Karpas-422 (cell line): ENCODE data around the gene CCL14. TPM values are rescaled to one million over a fixed set of nuclear protein-coding genes. Genes with fewer than 3 reads are reported as not detected.
A peak's percentile ranks its signal among the peaks of the same experiment; 100 is the strongest.
"Not testable (repeated sequence)": the region's sequence is repeated elsewhere in the genome, so short reads cannot be mapped to it uniquely, and the experiment has no call there.

Source experiments
- DNase-seq: peaks from one replicate; pipeline ENCODE4 v3.0.0-alpha.2; 2015
- H2AFZ ChIP-seq: fragments of 200-600 bp; sonication (generic); 2 replicates; pipeline ENCODE4 v1.6.1; 2014; ENCODE audit warnings: antibody characterized with exemption, low read length, mixed read lengths
- H3K27ac ChIP-seq: fragments of 200-600 bp; sonication (generic); 2 replicates; pipeline ENCODE4 v1.5.1; 2014; ENCODE audit warnings: mild to moderate bottlenecking, low read length, moderate library complexity
- H3K27me3 ChIP-seq: fragments of 200-600 bp; sonication (generic); 2 replicates; pipeline ENCODE4 v1.6.1; 2014; ENCODE audit warnings: low read length, mixed read lengths
- H3K36me3 ChIP-seq: fragments of 200-600 bp; sonication (generic); 2 replicates; pipeline ENCODE4 v1.6.1; 2014; ENCODE audit warnings: low read length, mixed read lengths; ENCODE audit not compliant: insufficient read depth
- H3K4me1 ChIP-seq: fragments of 200-600 bp; sonication (generic); 2 replicates; pipeline ENCODE4 v1.6.1; 2014; ENCODE audit warnings: mild to moderate bottlenecking, low read length, mixed read lengths
- H3K4me2 ChIP-seq: fragments of 200-600 bp; sonication (generic); 2 replicates; pipeline ENCODE4 v1.6.1; 2014; ENCODE audit warnings: low read length, low read depth, mild to moderate bottlenecking; ENCODE audit not compliant: poor library complexity, severe bottlenecking
- H3K4me3 ChIP-seq: fragments of 200-600 bp; sonication (generic); 2 replicates; pipeline ENCODE4 v1.5.1; 2014; ENCODE audit warnings: mild to moderate bottlenecking, antibody characterized with exemption, low read length, mixed read lengths
- H3K79me2 ChIP-seq: fragments of 200-600 bp; sonication (generic); 2 replicates; pipeline ENCODE4 v1.6.1; 2014; ENCODE audit warnings: mild to moderate bottlenecking, low read length, mixed read lengths
- H3K9ac ChIP-seq: fragments of 200-600 bp; sonication (generic); 2 replicates; pipeline ENCODE4 v1.6.0; 2014; ENCODE audit warnings: low read length
- H3K9me2 ChIP-seq: fragments of 200-600 bp; sonication (generic), shearing (Covaris generic); replicated peaks from 2 replicates; pipeline ENCODE4 v1.6.0; 2014; ENCODE audit warnings: mild to moderate bottlenecking, low read length, moderate library complexity; ENCODE audit not compliant: insufficient read depth
- H3K9me3 ChIP-seq: fragments of 300-700, 200-600 bp; sonication (generic); 2 replicates; pipeline ENCODE4 v1.6.1; 2014; ENCODE audit warnings: low read length, mixed read lengths
- H4K20me1 ChIP-seq: fragments of 200-600 bp; sonication (generic); 2 replicates; pipeline ENCODE4 v1.6.1; 2014; ENCODE audit warnings: mild to moderate bottlenecking, antibody characterized with exemption, low read length, low read depth; ENCODE audit not compliant: insufficient read depth
- total RNA-seq: library from RNA; depleted of rRNA; stranded (reverse); fragments of >200 nt; shearing (Covaris generic); gene quantifications from 2 replicates; pipeline ENCODE4 v1.2.3, GENCODE V29; 2014; ENCODE audit warnings: low replicate concordance

CCL14 gene
- total RNA-seq, 1 experiment from 2014 or later, result not detected

DNA sequence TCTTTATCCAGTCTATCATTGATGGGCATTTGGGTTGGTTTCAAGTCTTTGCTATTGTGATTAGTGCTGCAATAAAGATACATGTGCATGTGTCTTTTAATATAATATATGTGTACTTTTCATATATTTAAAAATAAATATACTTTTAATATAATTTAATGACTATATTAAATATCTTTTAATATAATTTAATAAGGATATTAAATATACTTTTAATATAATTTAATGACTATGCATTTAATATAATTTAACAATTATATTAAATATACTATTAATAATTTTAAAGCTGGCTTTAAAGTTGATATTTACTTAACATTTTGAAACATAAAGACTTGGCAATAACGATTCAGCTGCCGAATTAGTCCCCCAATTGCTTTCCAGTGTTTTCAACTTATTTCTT is 30.0 kb upstream of the CCL14 start:
- Histone ChIP-seq H2AFZ (no peak overlapping the region), H3K9ac (no peak overlapping the region), H3K27me3 (no peaks in the 10 kb centered on the region), H3K4me1 (peaks cover 28% of the 10 kb centered on the region), H3K27ac (no peak overlapping the region), H4K20me1 (no peaks in the 10 kb centered on the region), H3K79me2 (no peaks in the 10 kb centered on the region), H3K4me2 (no peak overlapping the region), H3K4me3 (no peak overlapping the region), H3K36me3 (no peaks in the 10 kb centered on the region), H3K9me3 (no peaks in the 10 kb centered on the region), H3K9me2 (no peaks in the 10 kb centered on the region)
- no peak for DNase-seq

DNA sequence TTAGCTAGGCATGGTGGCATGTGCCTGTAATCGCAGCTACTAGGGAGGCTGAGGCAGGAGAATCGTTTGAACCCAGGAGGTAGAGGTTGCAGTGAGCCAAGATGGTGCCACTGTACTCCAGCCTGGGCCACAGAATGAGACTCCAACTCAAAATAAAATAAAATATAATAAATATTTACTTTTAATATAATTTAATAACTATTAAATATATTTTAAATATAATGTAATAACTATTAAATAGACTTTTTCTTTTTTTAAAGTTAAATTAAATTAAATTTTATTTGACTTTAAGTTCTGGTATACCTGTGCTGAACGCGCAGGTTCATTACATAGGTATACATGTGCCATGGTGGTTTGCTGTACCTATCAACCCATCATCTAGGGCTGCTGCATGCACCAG is 29.4 kb upstream of the CCL14 start:
- DNase-seq, H3K27me3 ChIP-seq: not testable (repeated sequence)

DNA sequence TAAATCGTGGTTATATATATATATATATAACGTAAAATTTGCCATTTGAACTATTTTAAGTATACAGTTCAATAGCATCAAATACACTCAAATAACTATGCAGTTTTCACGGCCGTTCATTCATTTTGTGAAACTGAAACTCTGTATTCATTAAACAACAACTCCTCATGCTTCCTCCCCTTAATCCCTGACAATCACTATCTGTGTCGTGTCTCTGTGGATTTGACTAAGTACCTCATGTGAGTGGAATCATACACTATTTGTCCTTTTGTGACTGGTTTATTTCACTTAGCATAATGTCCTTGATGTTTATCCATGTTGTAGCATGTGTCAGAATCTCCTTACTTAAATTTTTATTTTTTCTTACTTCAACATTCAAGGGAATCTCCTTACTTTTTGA is 28.4 kb upstream of the CCL14 start:
- no peak for DNase-seq
- H3K36me3 ChIP-seq, result no peaks in the 10 kb centered on the region
- no peak overlapping the region for H3K9ac ChIP-seq
- H3K4me1 ChIP-seq, result peaks cover 28% of the 10 kb centered on the region
- peaks cover 1% of the 10 kb centered on the region for H3K9me3 ChIP-seq
- H2AFZ ChIP-seq, result no peak overlapping the region
- H3K4me2 ChIP-seq, result no peak overlapping the region
- H3K79me2 ChIP-seq, result no peaks in the 10 kb centered on the region
- no peak overlapping the region for H3K27ac ChIP-seq
- no peak overlapping the region for H3K4me3 ChIP-seq
- H3K9me2 ChIP-seq, result no peaks in the 10 kb centered on the region
- no peaks in the 10 kb centered on the region for H4K20me1 ChIP-seq
- peaks cover 2% of the 10 kb centered on the region; the same call in 1 of the 2 replicates for H3K27me3 ChIP-seq

More for the DNA sequence above, 29.4 kb upstream of the CCL14 start:
- H3K9ac ChIP-seq, H4K20me1 ChIP-seq, H3K4me2 ChIP-seq, H3K9me2 ChIP-seq, H3K36me3 ChIP-seq, H3K27ac ChIP-seq, H3K9me3 ChIP-seq, H3K79me2 ChIP-seq, H2AFZ ChIP-seq, H3K4me3 ChIP-seq: not testable (repeated sequence)
- peaks cover 28% of the 10 kb centered on the region for H3K4me1 ChIP-seq

DNA sequence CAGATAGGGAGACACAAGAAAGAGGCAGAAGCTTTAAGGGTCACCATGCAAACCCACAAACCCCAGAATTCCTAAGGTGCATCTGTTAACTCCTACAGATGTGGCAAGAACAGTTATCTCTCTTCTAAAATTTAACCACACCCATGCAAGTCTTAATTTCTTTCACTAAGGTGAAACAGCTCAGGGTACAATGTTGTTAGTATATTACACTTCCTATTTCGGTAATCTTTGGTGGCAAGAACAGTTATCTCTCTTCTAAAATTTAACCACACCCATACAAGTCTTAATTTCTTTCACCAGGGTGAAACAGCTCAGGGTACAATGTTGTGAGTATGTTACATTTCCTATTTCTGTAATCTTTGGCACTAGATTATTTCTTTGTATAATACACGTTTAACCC is 24.7 kb upstream of the CCL14 start:
- no peaks in the 10 kb centered on the region for H4K20me1 ChIP-seq
- H3K4me1 ChIP-seq, result peaks cover 14% of the 10 kb centered on the region
- no peak overlapping the region for H2AFZ ChIP-seq
- H3K36me3 ChIP-seq, result no peaks in the 10 kb centered on the region
- no peak overlapping the region for H3K9ac ChIP-seq
- H3K27me3 ChIP-seq, result peaks cover 2% of the 10 kb centered on the region; the same call in 1 of the 2 replicates
- H3K4me2 ChIP-seq, result no peak overlapping the region
- H3K9me2 ChIP-seq, result no peaks in the 10 kb centered on the region
- H3K4me3 ChIP-seq, result no peak overlapping the region
- no peak for DNase-seq
- H3K9me3 ChIP-seq, result peaks cover 3% of the 10 kb centered on the region
- H3K27ac ChIP-seq, result no peak overlapping the region
- no peaks in the 10 kb centered on the region for H3K79me2 ChIP-seq

DNA sequence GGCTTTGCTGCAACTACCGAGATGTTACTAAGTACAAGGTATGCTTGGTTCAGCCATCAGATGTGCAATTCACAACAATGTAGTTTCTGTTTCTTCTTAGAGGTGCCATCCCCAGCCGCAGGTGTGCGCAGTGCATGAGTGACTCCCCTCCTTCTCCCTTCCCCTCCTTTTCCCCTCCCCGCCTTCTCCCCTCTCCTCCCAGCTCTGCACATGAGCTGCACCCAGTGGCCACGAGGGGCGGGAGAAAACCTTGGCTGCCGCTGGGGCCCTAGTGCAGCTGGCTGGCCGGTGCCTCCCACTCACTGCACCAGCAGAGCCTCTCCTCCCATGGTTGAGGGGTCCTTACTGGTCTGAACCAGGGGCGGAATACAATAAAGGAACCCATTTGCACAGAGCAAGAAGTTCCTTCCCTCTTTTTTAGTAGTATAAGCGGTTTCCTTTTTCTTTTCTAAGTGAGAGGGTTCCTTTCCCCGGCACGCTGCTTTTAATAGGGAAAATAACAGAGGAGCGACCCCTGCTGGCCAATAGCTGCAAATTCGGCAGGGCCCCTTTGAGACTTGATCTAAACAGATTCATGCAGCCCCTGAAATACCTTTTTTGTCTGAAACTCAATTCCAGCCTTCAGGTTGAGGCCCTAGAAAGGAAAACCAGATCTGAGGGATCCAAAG is 22.6 kb upstream of the CCL14 start:
- Histone ChIP-seq H2AFZ (no peak overlapping the region), H3K27ac (no peak overlapping the region), H3K4me1 (peaks cover 14% of the 10 kb centered on the region), H3K9me3 (peaks cover 3% of the 10 kb centered on the region), H3K4me2 (no peak overlapping the region), H3K36me3 (no peaks in the 10 kb centered on the region), H3K4me3 (no peak overlapping the region), H3K27me3 (peaks cover 2% of the 10 kb centered on the region; the same call in 1 of the 2 replicates), H3K79me2 (no peaks in the 10 kb centered on the region), H4K20me1 (no peaks in the 10 kb centered on the region), H3K9ac (no peak overlapping the region), H3K9me2 (no peaks in the 10 kb centered on the region)
- DNase-seq, result peak; percentile 82

DNA sequence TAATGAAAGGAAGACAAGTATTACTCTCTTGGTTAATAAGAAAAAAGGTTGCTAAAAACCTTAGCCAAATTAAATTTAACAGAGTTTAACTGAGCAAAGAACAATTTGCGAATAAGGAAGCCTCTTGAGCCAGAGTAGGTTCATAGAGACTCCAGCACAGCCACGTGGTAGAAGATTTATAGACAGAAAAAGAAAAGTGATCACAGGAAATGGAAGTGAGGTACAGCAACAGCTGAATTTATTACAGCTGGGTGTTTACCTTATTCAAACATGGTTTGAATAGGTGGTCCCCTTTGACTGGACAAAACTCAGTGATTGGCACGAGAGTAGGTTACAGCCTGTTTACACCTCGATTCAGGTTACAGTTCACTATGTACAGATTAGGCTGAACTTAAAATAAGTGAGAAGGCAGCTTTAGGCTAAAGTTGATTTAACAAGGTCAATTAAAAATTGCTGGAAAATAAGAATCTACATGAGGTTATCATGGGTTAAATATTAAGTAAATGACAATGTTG is 18.1 kb upstream of the CCL14 start:
- no peak overlapping the region for H3K27ac ChIP-seq

DNA sequence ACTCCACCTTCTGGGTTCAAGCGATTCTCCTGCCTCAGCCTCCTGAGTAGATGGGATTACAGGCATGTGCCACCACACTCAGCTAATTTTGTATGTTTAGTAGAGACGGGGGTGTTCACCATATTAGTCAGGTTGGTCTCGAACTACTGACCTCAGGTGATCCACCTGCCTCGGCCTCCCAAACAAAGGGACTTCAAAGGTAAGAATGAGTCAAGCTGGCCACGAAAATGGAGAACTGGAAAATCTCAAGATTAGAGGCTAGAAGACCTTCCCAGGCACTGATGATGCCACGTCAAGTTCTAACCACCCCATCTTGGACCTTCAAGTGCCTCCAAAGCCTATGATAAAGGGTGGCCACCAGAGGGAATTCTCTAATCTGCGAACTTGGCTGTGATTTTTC is 16.1 kb upstream of the CCL14 start:
- H3K9ac ChIP-seq, result no peak overlapping the region
- no peak overlapping the region for H3K4me3 ChIP-seq
- no peaks in the 10 kb centered on the region for H3K79me2 ChIP-seq
- peak; percentile 44 for DNase-seq
- no peaks in the 10 kb centered on the region for H3K36me3 ChIP-seq
- no peak overlapping the region for H2AFZ ChIP-seq
- no peaks in the 10 kb centered on the region for H3K9me2 ChIP-seq
- H3K9me3 ChIP-seq, result no peaks in the 10 kb centered on the region
- no peaks in the 10 kb centered on the region for H3K27me3 ChIP-seq
- no peak overlapping the region for H3K27ac ChIP-seq
- H4K20me1 ChIP-seq, result no peaks in the 10 kb centered on the region
- no peak overlapping the region for H3K4me2 ChIP-seq
- no peaks in the 10 kb centered on the region for H3K4me1 ChIP-seq

More for the DNA sequence above, 18.1 kb upstream of the CCL14 start:
- no peak overlapping the region for H3K4me2 ChIP-seq
- no peaks in the 10 kb centered on the region for H3K27me3 ChIP-seq
- no peaks in the 10 kb centered on the region for H3K4me1 ChIP-seq
- no peaks in the 10 kb centered on the region; the same call in 1 of the 2 replicates for H3K9me3 ChIP-seq
- H4K20me1 ChIP-seq, result no peaks in the 10 kb centered on the region
- no peak for DNase-seq
- no peak overlapping the region for H2AFZ ChIP-seq
- no peak overlapping the region for H3K4me3 ChIP-seq
- H3K9me2 ChIP-seq, result no peaks in the 10 kb centered on the region
- no peaks in the 10 kb centered on the region for H3K79me2 ChIP-seq
- no peak overlapping the region for H3K9ac ChIP-seq
- H3K36me3 ChIP-seq, result no peaks in the 10 kb centered on the region

DNA sequence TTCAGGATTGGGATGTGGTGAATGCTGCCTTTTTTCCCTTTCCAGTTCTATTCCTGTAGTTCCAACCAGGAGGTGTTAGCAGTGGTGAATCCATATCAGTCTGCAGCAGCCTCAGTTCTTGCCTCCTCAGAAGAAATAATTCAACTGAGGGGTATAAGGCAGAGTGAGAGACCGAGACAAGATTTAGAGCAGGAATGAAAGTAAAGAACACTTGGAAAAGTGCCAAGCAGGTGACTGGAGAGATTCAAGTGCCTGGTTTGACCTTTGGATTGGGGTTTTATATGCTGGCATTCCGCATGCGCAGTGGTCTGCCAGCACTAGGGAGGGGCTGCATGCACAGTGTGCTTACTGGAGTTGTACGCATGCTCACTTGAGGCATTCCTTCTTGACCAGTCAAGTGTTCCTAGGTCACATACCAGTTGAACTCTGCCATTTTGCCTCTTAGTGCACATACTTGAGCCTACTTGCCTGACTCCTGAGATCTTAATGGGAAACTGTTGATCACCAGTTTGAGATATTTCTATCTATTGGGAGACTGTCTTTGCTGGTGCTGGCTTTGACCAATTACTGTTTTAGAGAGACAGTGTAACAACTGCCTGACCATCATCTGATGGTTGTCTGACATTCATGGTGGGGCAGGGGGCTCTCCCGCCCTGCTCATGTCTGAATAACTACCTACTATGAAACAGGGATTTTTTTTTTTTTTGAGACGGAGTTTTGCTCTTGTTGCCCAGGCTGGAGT is 15.5 kb upstream of the CCL14 start:
- Histone ChIP-seq H3K79me2 (no peaks in the 10 kb centered on the region), H3K4me1 (no peaks in the 10 kb centered on the region), H3K9me3 (no peaks in the 10 kb centered on the region), H3K4me3 (no peak overlapping the region), H3K4me2 (no peak overlapping the region), H3K36me3 (no peaks in the 10 kb centered on the region), H3K9ac (no peak overlapping the region), H3K9me2 (no peaks in the 10 kb centered on the region), H3K27me3 (no peaks in the 10 kb centered on the region), H3K27ac (no peak overlapping the region), H2AFZ (no peak overlapping the region), H4K20me1 (no peaks in the 10 kb centered on the region)
- no peak for DNase-seq
